HEK293 (cell line): ENCODE data around the gene PZP.

ENCODE experiments used
- CTCF ChIA-PET: fragments of 350-600 bp; formaldehyde crosslinking; extraction: SDS; loops from one replicate; lab custom pipeline; 2021; ENCODE audit warnings: antibody characterized with exemption; lab: Yijun Ruan, JAX
- POLR2A ChIA-PET: fragments of 300-600 bp; formaldehyde crosslinking; extraction: SDS; loops from one replicate; lab custom pipeline; 2020; ENCODE audit warnings: antibody characterized with exemption, inconsistent platforms; lab: Yijun Ruan, JAX
- H3K27ac ChIP-seq: fragments of 200-500 bp; sonication (Bioruptor generic); 2 replicates; pipeline ENCODE4 v1.5.1; 2014; ENCODE audit warnings: low read depth, low read length, control low read depth, inconsistent platforms; ENCODE audit errors: extremely low read depth
- H3K36me3 ChIP-seq, 2 experiments: fragments of 200-500 bp in 1 of 2; sonication (Bioruptor generic) in 1 of 2; 1 replicate in 1 of 2; 2 replicates in 1 of 2; pipeline ENCODE4 v1.5.1; 2014 to 2017; ENCODE audit warnings: inconsistent platforms in 2 of 2, low read length in 2 of 2; ENCODE audit not compliant: control insufficient read depth in 2 of 2, insufficient read depth in 1 of 2
- H3K4me1 ChIP-seq: fragments of 200-500 bp; sonication (Bioruptor generic); 2 replicates; pipeline ENCODE4 v1.5.1; 2014; ENCODE audit warnings: mild to moderate bottlenecking, low read length, inconsistent platforms; ENCODE audit not compliant: control insufficient read depth, insufficient read depth
- H3K4me3 ChIP-seq: 2 replicates; pipeline ENCODE4 v1.5.1; 2011; ENCODE audit warnings: low read depth, mild to moderate bottlenecking, control low read depth, low read length, moderate library complexity
- H3K9me3 ChIP-seq: fragments of 200-500 bp; sonication (Bioruptor generic); 2 replicates; pipeline ENCODE4 v1.5.1; 2014; ENCODE audit warnings: low read depth, low read length, inconsistent platforms; ENCODE audit not compliant: control insufficient read depth, insufficient read depth
- EGR2 ChIP-seq: fragments of 450-650 bp; formaldehyde crosslinking; IDR thresholded peaks from 2 replicates; pipeline ENCODE4 v1.5.1; 2016; ENCODE audit warnings: low read depth, missing biosample characterization, missing genetic modification characterization
- GLI4 ChIP-seq: fragments of 450-650 bp; formaldehyde crosslinking; IDR thresholded peaks from 2 replicates; pipeline ENCODE4 v1.5.1; 2016; ENCODE audit warnings: missing biosample characterization, missing genetic modification characterization
- GLIS1 ChIP-seq: fragments of 450-650 bp; formaldehyde crosslinking; IDR thresholded peaks from 2 replicates; pipeline ENCODE4 v1.5.1; 2016; ENCODE audit warnings: missing biosample characterization, missing genetic modification characterization
- GLIS2 ChIP-seq: fragments of 450-650 bp; formaldehyde crosslinking; IDR thresholded peaks from 2 replicates; pipeline ENCODE4 v1.5.1; 2016; ENCODE audit warnings: missing biosample characterization, missing genetic modification characterization
- KLF1 ChIP-seq: fragments of 450-650 bp; formaldehyde crosslinking; IDR thresholded peaks from 2 replicates; pipeline ENCODE4 v1.5.1; 2016; ENCODE audit warnings: missing biosample characterization, missing genetic modification characterization
- KLF10 ChIP-seq: fragments of 450-650 bp; IDR thresholded peaks from 2 replicates; pipeline ENCODE4 v1.5.1; 2018; ENCODE audit warnings: missing biosample characterization, mild to moderate bottlenecking, missing genetic modification characterization
- KLF16 ChIP-seq: fragments of 450-650 bp; formaldehyde crosslinking; IDR thresholded peaks from 2 replicates; pipeline ENCODE4 v1.5.1; 2017; ENCODE audit warnings: missing biosample characterization, missing genetic modification characterization
- PRDM6 ChIP-seq: fragments of 450-650 bp; formaldehyde crosslinking; IDR thresholded peaks from 2 replicates; pipeline ENCODE4 v1.5.1; 2017; ENCODE audit warnings: missing biosample characterization, missing genetic modification characterization
- SCRT1 ChIP-seq: fragments of 450-650 bp; formaldehyde crosslinking; IDR thresholded peaks from 2 replicates; pipeline ENCODE4 v1.5.1; 2016; ENCODE audit warnings: missing biosample characterization, missing genetic modification characterization, borderline replicate concordance
- ZBTB44 ChIP-seq: fragments of 450-650 bp; IDR thresholded peaks from 2 replicates; pipeline ENCODE4 v1.5.1; 2018; ENCODE audit warnings: missing biosample characterization, mild to moderate bottlenecking, missing genetic modification characterization
- ZBTB48 ChIP-seq: fragments of 450-650 bp; formaldehyde crosslinking; IDR thresholded peaks from 2 replicates; pipeline ENCODE4 v1.5.1; 2016; ENCODE audit warnings: missing biosample characterization, missing genetic modification characterization
- ZFP3 ChIP-seq: fragments of 450-650 bp; formaldehyde crosslinking; IDR thresholded peaks from 2 replicates; pipeline ENCODE4 v1.5.1; 2016; ENCODE audit warnings: low read depth, missing biosample characterization, missing genetic modification characterization
- ZNF114 ChIP-seq: fragments of 450-650 bp; formaldehyde crosslinking; IDR thresholded peaks from 2 replicates; pipeline ENCODE4 v1.5.0; 2017; ENCODE audit warnings: missing biosample characterization, missing genetic modification characterization
- ZNF211 ChIP-seq: fragments of 450-650 bp; formaldehyde crosslinking; IDR thresholded peaks from 2 replicates; pipeline ENCODE4 v1.5.1; 2016; ENCODE audit warnings: low read depth, missing biosample characterization, missing genetic modification characterization
- ZNF248 ChIP-seq: fragments of 450-650 bp; formaldehyde crosslinking; IDR thresholded peaks from 2 replicates; pipeline ENCODE4 v1.5.1; 2017; ENCODE audit warnings: missing biosample characterization, missing genetic modification characterization
- ZNF302 ChIP-seq: fragments of 450-650 bp; formaldehyde crosslinking; IDR thresholded peaks from 2 replicates; pipeline ENCODE4 v1.5.1; 2016; ENCODE audit warnings: missing biosample characterization, missing genetic modification characterization, low read depth
- ZNF354C ChIP-seq: fragments of 450-650 bp; formaldehyde crosslinking; IDR thresholded peaks from 2 replicates; pipeline ENCODE4 v1.5.1; 2016; ENCODE audit warnings: missing biosample characterization, missing genetic modification characterization, low read depth, borderline replicate concordance
- ZNF501 ChIP-seq: fragments of 450-650 bp; formaldehyde crosslinking; IDR thresholded peaks from 2 replicates; pipeline ENCODE4 v1.5.1; 2016; ENCODE audit warnings: missing biosample characterization, missing genetic modification characterization
- ZNF513 ChIP-seq: fragments of 450-650 bp; IDR thresholded peaks from 2 replicates; pipeline ENCODE4 v1.5.1; 2018; ENCODE audit warnings: missing biosample characterization, missing genetic modification characterization
- ZNF548 ChIP-seq: fragments of 450-650 bp; formaldehyde crosslinking; IDR thresholded peaks from 2 replicates; pipeline ENCODE4 v1.5.1; 2016; ENCODE audit warnings: missing biosample characterization, missing genetic modification characterization
- ZNF561 ChIP-seq: fragments of 450-650 bp; IDR thresholded peaks from 2 replicates; pipeline ENCODE4 v1.5.1; 2018; ENCODE audit warnings: missing biosample characterization, missing genetic modification characterization, borderline replicate concordance
- ZNF571 ChIP-seq: fragments of 450-650 bp; formaldehyde crosslinking; IDR thresholded peaks from 2 replicates; pipeline ENCODE4 v1.5.0; 2017; ENCODE audit warnings: missing biosample characterization, missing genetic modification characterization
- ZNF585B ChIP-seq: fragments of 450-650 bp; formaldehyde crosslinking; IDR thresholded peaks from 2 replicates; pipeline ENCODE4 v1.5.1; 2016; ENCODE audit warnings: missing biosample characterization, missing genetic modification characterization
- ZNF626 ChIP-seq: fragments of 450-650 bp; sonication (Bioruptor Pico); formaldehyde crosslinking; IDR thresholded peaks from 2 replicates; pipeline ENCODE4 v1.5.1; 2018; ENCODE audit warnings: missing biosample characterization, missing genetic modification characterization, inconsistent platforms
- ZNF629 ChIP-seq: fragments of 450-650 bp; formaldehyde crosslinking; IDR thresholded peaks from 2 replicates; pipeline ENCODE4 v1.5.1; 2017; ENCODE audit warnings: missing biosample characterization, missing genetic modification characterization
- ZNF654 ChIP-seq: fragments of 450-650 bp; formaldehyde crosslinking; IDR thresholded peaks from 2 replicates; pipeline ENCODE4 v1.5.1; 2016; ENCODE audit warnings: low read depth, missing biosample characterization, missing genetic modification characterization
- ZNF843 ChIP-seq: fragments of 450-650 bp; formaldehyde crosslinking; IDR thresholded peaks from 2 replicates; pipeline ENCODE4 v1.5.1; 2016; ENCODE audit warnings: missing biosample characterization, missing genetic modification characterization
- ZSCAN30 ChIP-seq: fragments of 450-650 bp; IDR thresholded peaks from 2 replicates; pipeline ENCODE4 v1.5.1; 2018; ENCODE audit warnings: missing biosample characterization, mild to moderate bottlenecking, missing genetic modification characterization, moderate library complexity
- ZSCAN4 ChIP-seq: fragments of 450-650 bp; formaldehyde crosslinking; IDR thresholded peaks from 2 replicates; pipeline ENCODE4 v1.5.1; 2017; ENCODE audit warnings: missing biosample characterization, missing genetic modification characterization

Gene PZP

GRCh38 chr12:9111525-9111924, 96.7 kb downstream of the PZP start:
- TF ChIP-seq ZNF629 (tag by site-specific recombination) (no peak), ZSCAN30 (tag by site-specific recombination) (no peak), GLIS1 (tag by site-specific recombination) (no peak), EGR2 (tag by site-specific recombination) (no peak), ZNF211 (tag by site-specific recombination) (no peak), KLF16 (tag by site-specific recombination) (no peak), ZFP3 (tag by site-specific recombination) (no peak), ZNF585B (tag by site-specific recombination) (no peak), GLIS2 (tag by site-specific recombination) (no peak), ZNF302 (tag by site-specific recombination) (no peak), SCRT1 (no peak), ZNF654 (tag by site-specific recombination) (no peak), ZNF571 (tag by site-specific recombination) (no peak), ZNF248 (no peak), ZSCAN4 (tag by site-specific recombination) (no peak), PRDM6 (tag by site-specific recombination) (no peak), ZNF114 (tag by site-specific recombination) (no peak), ZNF501 (tag by site-specific recombination) (no peak), ZBTB48 (no peak), GLI4 (no peak)
- Histone ChIP-seq H3K27ac (no peak overlapping the region), H3K4me1 (no peaks in the 10 kb centered on the region), H3K9me3 (no peaks in the 10 kb centered on the region), H3K36me3 (no peaks in the 10 kb centered on the region), H3K4me3 (no peak overlapping the region)
- POLR2A ChIA-PET: no interaction called here
- CTCF ChIA-PET: interaction anchor here (1.0 kb wide), 1 partner anchor 24 kb away, joined by 3 read pairs; no protein-coding TSS in a partner anchor

- TF ChIP-seq KLF1 (tag by site-specific recombination) (no peak), ZNF561 (tag by site-specific recombination) (no peak), ZNF585B (tag by site-specific recombination) (no peak), KLF16 (tag by site-specific recombination) (no peak), ZBTB44 (tag by site-specific recombination) (no peak), ZNF354C (tag by site-specific recombination) (no peak), ZNF626 (no peak), ZNF513 (tag by site-specific recombination) (no peak), ZNF843 (tag by site-specific recombination) (no peak), ZNF302 (tag by site-specific recombination) (no peak), ZNF548 (tag by site-specific recombination) (no peak), KLF10 (no peak)
- TF ChIP-seq, all 188 proteins: peak for 0
- ChIA-PET POLR2A (no interaction called here), CTCF (no interaction called here)
- no peaks in the 10 kb centered on the region for H3K36me3 ChIP-seq
- H3K4me3 ChIP-seq: no peak overlapping the region
- H3K9me3 ChIP-seq: no peaks in the 10 kb centered on the region
- H3K27ac ChIP-seq: no peak overlapping the region
- no peaks in the 10 kb centered on the region for H3K4me1 ChIP-seq
These were observed 98.3 kb downstream of the PZP start for GRCh38 chr12:9109737-9110491.
